RWPE2 (cell line): Measurements from ENCODE around the gene COASY.

Experiments used
- ATAC-seq: fragments of 200-7000 bp; cut with Tn5 transposase; 3 replicates; pipeline ENCODE4 v1.9.1; 2021; ENCODE audit warnings: low read depth
- DNase-seq: peaks from one replicate; pipeline ENCODE4 v3.0.0-alpha.2; 2020; ENCODE audit warnings: low spot score
- H3K27ac ChIP-seq: fragments of 450-650 bp; 2 replicates; pipeline ENCODE4 v1.5.1; 2017; ENCODE audit warnings: mild to moderate bottlenecking; ENCODE audit not compliant: poor library complexity, severe bottlenecking
- H3K27me3 ChIP-seq: fragments of 250-450 bp; sonication (Bioruptor Pico); 2 replicates; pipeline ENCODE4 v1.5.1; 2021; ENCODE audit warnings: mild to moderate bottlenecking, moderate library complexity; ENCODE audit not compliant: insufficient read depth, poor library complexity, severe bottlenecking
- H3K36me3 ChIP-seq: fragments of 250-450 bp; sonication (Bioruptor Pico); 2 replicates; pipeline ENCODE4 v1.5.1; 2020; ENCODE audit warnings: low read depth, mild to moderate bottlenecking, moderate library complexity
- H3K4me1 ChIP-seq: fragments of 250-450 bp; sonication (Bioruptor Pico); 2 replicates; pipeline ENCODE4 v1.5.1; 2021; ENCODE audit warnings: mild to moderate bottlenecking, moderate library complexity; ENCODE audit not compliant: insufficient read depth, poor library complexity, severe bottlenecking
- H3K4me3 ChIP-seq: fragments of 250-450 bp; sonication (Bioruptor Pico); 2 replicates; pipeline ENCODE4 v1.5.1; 2021; ENCODE audit warnings: mild to moderate bottlenecking, moderate library complexity; ENCODE audit not compliant: severe bottlenecking
- H3K9me3 ChIP-seq: fragments of 250-450 bp; sonication (Bioruptor Pico); 2 replicates; pipeline ENCODE4 v1.5.1; 2021; ENCODE audit warnings: mild to moderate bottlenecking, moderate library complexity; ENCODE audit not compliant: severe bottlenecking
- TF ChIP-seq, protein P1 (sequence below): fragments of 450-650 bp; IDR thresholded peaks from one replicate; pipeline ENCODE4 v1.5.1; 2017; ENCODE audit warnings: mild to moderate bottlenecking, moderate library complexity; ENCODE audit not compliant: poor library complexity, severe bottlenecking

The COASY gene

DNA sequence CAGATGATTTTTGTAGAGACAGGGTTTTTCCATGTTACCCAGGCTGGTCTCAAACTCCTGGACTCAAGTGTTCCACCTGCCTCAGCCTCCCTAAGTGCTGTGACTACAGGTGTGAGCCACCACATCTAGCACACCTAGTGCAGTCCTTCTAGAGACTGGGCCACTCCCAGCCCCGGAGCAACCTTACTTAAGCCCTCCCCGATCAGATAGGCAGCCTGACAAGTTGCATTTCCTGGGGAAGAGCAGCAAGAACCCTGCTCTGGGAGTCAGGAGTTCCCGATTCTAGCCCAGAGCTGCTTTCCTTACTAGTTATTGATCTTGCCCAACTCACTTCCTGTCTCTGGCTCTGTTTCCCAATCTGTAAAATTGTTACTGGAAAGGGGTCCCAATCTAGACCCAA, 32.9 kb upstream of the COASY start:
- no peak for ATAC-seq
- H3K4me1 ChIP-seq, result peaks cover 48% of the 10 kb centered on the region
- H3K27me3 ChIP-seq, result no peaks in the 10 kb centered on the region
- no peak overlapping the region for H3K4me3 ChIP-seq
- H3K27ac ChIP-seq, result peak overlapping the region; percentile 90
- no peaks in the 10 kb centered on the region for H3K9me3 ChIP-seq
- TF ChIP-seq, protein P1, sequence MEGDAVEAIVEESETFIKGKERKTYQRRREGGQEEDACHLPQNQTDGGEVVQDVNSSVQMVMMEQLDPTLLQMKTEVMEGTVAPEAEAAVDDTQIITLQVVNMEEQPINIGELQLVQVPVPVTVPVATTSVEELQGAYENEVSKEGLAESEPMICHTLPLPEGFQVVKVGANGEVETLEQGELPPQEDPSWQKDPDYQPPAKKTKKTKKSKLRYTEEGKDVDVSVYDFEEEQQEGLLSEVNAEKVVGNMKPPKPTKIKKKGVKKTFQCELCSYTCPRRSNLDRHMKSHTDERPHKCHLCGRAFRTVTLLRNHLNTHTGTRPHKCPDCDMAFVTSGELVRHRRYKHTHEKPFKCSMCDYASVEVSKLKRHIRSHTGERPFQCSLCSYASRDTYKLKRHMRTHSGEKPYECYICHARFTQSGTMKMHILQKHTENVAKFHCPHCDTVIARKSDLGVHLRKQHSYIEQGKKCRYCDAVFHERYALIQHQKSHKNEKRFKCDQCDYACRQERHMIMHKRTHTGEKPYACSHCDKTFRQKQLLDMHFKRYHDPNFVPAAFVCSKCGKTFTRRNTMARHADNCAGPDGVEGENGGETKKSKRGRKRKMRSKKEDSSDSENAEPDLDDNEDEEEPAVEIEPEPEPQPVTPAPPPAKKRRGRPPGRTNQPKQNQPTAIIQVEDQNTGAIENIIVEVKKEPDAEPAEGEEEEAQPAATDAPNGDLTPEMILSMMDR, result no peak
- H3K36me3 ChIP-seq, result no peaks in the 10 kb centered on the region
- no peak for DNase-seq

DNA sequence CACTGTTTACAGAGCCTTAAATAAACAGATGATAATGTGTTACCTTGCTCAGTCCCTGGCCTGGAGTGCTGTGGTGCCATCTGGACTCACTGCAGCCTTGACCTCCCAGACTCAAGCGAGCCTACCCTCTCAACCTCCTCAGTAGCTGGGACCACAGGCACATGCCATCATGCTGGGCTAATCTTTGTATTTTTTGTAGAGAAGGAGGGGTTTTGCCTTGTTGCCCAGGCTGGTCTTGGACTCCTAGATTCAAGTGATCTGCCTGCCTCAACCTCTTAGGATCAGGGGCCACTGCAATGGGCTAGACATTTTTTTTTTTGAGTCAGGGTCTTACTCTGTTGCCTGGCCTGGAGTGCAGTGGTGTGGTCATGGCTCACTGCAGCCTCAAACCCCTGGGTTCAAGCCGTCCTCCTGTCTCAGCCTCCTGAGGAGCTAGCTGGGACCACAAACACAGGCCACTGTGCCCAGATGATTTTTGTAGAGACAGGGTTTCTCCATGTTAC, 30.9 kb upstream of the COASY start:
- DNase-seq (no peak), ATAC-seq (no peak)
- H3K9me3 ChIP-seq, result no peaks in the 10 kb centered on the region
- H3K27ac ChIP-seq, result peak overlapping the region; percentile 90
- H3K4me3 ChIP-seq, result no peak overlapping the region
- H3K4me1 ChIP-seq, result peaks cover 32% of the 10 kb centered on the region
- TF ChIP-seq, protein P1, result no peak
- no peaks in the 10 kb centered on the region for H3K36me3 ChIP-seq
- no peaks in the 10 kb centered on the region for H3K27me3 ChIP-seq

DNA sequence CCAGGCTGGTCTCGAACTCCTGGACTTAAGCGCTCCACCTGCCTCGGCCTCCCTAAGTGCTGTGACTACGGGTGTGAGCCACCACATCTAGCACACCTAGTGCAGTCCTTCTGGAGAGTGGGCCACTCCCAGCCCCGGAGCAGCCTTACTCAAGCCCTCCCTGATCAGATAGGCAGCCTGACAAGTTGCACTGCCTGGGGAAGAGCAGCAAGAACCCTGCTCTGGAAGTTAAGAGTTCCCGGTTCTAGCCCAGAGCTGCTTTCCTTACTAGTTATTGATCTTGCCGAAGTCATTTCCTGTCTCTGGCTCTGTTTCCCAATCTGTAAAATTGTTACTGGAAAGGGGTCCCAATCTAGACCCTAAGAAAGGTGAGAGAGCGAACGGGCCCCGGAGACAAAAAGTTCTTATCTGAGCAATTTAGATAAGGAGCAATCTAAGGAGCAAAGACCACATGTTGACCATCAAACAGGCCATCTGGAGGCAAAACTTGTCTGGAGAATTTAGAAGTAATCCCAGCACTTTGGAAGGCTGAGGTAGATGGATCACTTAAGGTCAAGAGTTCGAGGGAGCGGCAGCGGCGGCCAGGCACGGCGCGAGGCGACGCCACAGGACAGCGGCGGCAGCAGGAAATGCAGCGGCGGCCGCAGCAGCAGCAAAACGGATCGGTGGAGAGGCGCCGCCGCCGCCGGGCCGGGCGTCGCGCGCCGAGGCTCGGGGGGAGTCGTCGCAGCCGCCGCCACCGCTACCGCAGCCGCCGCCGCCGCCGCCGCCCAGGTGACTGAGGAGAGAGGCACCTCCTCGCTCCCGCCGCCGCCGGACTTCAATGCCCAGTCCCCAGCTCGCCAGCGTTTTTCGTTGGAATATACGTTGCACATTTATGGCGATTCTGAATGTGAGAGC, 30.2 kb upstream of the COASY start:
- Histone ChIP-seq H3K27ac (peak overlapping the region; percentile 90), H3K4me3 (peak overlapping the region; percentile 38), H3K4me1 (peaks cover 29% of the 10 kb centered on the region), H3K27me3 (no peaks in the 10 kb centered on the region), H3K36me3 (no peaks in the 10 kb centered on the region), H3K9me3 (no peaks in the 10 kb centered on the region)
- no peak for ATAC-seq
- TF ChIP-seq, protein P1, result peak; percentile 61
- no peak for DNase-seq

DNA sequence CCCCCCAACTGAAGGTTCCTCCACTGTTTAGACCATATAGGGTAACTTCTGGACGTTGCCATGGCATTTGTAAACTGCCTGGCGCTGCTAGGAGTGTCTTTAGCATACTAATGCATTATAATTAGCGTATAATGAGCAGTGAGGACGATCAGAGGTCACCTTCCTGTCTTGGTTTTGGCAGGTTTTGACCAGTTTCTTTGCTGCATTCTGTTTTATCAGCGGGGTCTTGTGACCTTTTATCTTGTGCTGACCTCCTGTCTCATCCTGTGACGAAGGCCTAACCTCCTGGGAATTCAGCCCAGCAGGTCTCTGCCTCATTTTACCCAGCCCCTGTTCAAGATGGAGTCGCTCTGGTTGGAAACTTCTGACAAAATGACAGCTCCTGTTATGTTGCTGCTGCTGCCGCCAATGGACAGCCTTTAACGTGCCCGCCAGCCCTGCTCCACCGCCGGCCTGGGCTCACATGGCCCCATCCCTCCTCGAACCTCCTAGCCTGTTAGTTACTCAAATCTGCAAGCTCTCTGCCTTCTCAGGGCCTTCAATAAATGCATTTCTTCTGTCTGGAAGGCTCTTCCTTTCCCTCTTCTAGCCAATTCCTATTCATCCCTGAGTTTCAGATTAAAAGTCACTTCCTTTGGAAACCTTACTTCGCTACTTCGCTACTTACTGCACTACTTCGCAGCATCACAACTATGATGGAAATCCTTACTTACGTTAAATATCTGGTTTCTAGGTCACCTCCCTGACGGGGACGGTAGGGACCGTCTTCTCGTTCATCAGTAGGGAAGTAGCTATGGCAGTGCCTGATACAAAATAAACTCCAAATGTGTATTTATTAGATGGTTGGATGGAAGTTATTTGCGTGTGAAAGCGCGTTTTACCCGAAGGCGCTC, 26.5 kb upstream of the COASY start:
- Histone ChIP-seq H3K4me3 (peak overlapping the region; percentile 85), H3K9me3 (no peaks in the 10 kb centered on the region), H3K27me3 (no peaks in the 10 kb centered on the region), H3K36me3 (peaks cover 5% of the 10 kb centered on the region; the same call in 1 of the 2 replicates), H3K4me1 (peaks cover 17% of the 10 kb centered on the region), H3K27ac (peak overlapping the region; percentile 78)
- TF ChIP-seq, protein P1, result no peak
- no peak for ATAC-seq
- DNase-seq, result no peak
